HG02870 (cell line): Measurements from ENCODE around the gene C11orf86.
A peak's percentile ranks its signal among the peaks of the same experiment; 100 is the strongest.
"Not testable (repeated sequence)": the region's sequence is repeated elsewhere in the genome, so short reads cannot be mapped to it uniquely, and the experiment has no call there.

Experiments
- ATAC-seq: cut with Tn5 transposase; IDR thresholded peaks from one replicate; pipeline ENCODE4 v1.9.1; 2021; ENCODE audit warnings: mild to moderate bottlenecking, moderate library complexity; ENCODE audit not compliant: unreplicated experiment

Gene C11orf86

GRCh38 chr11:66974724-66975404, at the start of gene C11orf86:
Gene C11orf86, plus strand, starts transcription at chr11:66975304. Its CDS starts 59 bp downstream, at chr11:66975363.
- no peak for ATAC-seq

- ATAC-seq, result no peak
These were observed 45.4 kb upstream of the C11orf86 start for GRCh38 chr11:66929753-66930152.

GRCh38 chr11:66932543-66932942, 42.6 kb upstream of the C11orf86 start:
- ATAC-seq, result no peak

GRCh38 chr11:66933531-66933930, 41.6 kb upstream of the C11orf86 start:
- ATAC-seq, result no peak

GRCh38 chr11:66934950-66935779, 39.9 kb upstream of the C11orf86 start:
- ATAC-seq, result no peak

- no peak for ATAC-seq
These were observed 38.8 kb upstream of the C11orf86 start for GRCh38 chr11:66936311-66936711.

- no peak for ATAC-seq
These were observed 37.8 kb upstream of the C11orf86 start for GRCh38 chr11:66937193-66937733.

GRCh38 chr11:66938582-66939135, 36.4 kb upstream of the C11orf86 start:
- no peak for ATAC-seq

GRCh38 chr11:66950112-66950535, 25.0 kb upstream of the C11orf86 start:
- ATAC-seq, result no peak

- no peak for ATAC-seq
These were observed 24.0 kb upstream of the C11orf86 start for GRCh38 chr11:66951135-66951534.

GRCh38 chr11:66951927-66952337, 23.2 kb upstream of the C11orf86 start:
- no peak for ATAC-seq

GRCh38 chr11:66953081-66953833, 21.8 kb upstream of the C11orf86 start:
- ATAC-seq, result no peak

GRCh38 chr11:66956689-66957290, 18.3 kb upstream of the C11orf86 start:
- ATAC-seq, result no peak

GRCh38 chr11:66957971-66958231, 17.2 kb upstream of the C11orf86 start:
- no peak for ATAC-seq

- peak; percentile 81 for ATAC-seq
These were observed 16.7 kb upstream of the C11orf86 start, which contains the start of gene PC for GRCh38 chr11:66958232-66958955. Gene PC, minus strand, starts transcription at chr11:66958383. Its CDS starts 86,224 bp downstream, at chr11:66872159.

- no peak for ATAC-seq
These were observed 16.2 kb upstream of the C11orf86 start for GRCh38 chr11:66958956-66959274.

- not testable (repeated sequence) for ATAC-seq
These were observed 13.4 kb upstream of the C11orf86 start for GRCh38 chr11:66961691-66962213.

GRCh38 chr11:66962247-66962646, 12.9 kb upstream of the C11orf86 start:
- no peak for ATAC-seq

GRCh38 chr11:66962801-66963200, 12.3 kb upstream of the C11orf86 start:
- no peak for ATAC-seq

- ATAC-seq, result no peak
These were observed 10.6 kb upstream of the C11orf86 start for GRCh38 chr11:66964495-66964894.
